T-helper 1 cell treated with Interleukin-12 subunit alpha and Interleukin-12 subunit beta and Interleukin-4 antibody, amounts not matched to agents 30 μg/mL and 1 μg/mL, for 36 hours (primary cell): ENCODE measurements around the gene DHRS1.

Experiments used
- H3K27ac Mint-ChIP-seq: one replicate; pipeline ENCODE4 v1.8.0; 2021; ENCODE audit warnings: mild to moderate bottlenecking, mixed read lengths
- H3K27me3 Mint-ChIP-seq: one replicate; pipeline ENCODE4 v1.8.0; 2021; ENCODE audit warnings: low read depth, mixed read lengths
- H3K36me3 Mint-ChIP-seq: one replicate; pipeline ENCODE4 v1.8.0; 2021; ENCODE audit warnings: low read depth, mixed read lengths
- H3K4me1 Mint-ChIP-seq: one replicate; pipeline ENCODE4 v1.8.0; 2021; ENCODE audit warnings: low read depth, mixed read lengths
- H3K4me3 Mint-ChIP-seq: one replicate; pipeline ENCODE4 v1.8.0; 2021; ENCODE audit warnings: mild to moderate bottlenecking, moderate library complexity, mixed read lengths
- H3K9me3 Mint-ChIP-seq: one replicate; pipeline ENCODE4 v1.8.0; 2021; ENCODE audit warnings: mixed read lengths

DHRS1 gene

DNA sequence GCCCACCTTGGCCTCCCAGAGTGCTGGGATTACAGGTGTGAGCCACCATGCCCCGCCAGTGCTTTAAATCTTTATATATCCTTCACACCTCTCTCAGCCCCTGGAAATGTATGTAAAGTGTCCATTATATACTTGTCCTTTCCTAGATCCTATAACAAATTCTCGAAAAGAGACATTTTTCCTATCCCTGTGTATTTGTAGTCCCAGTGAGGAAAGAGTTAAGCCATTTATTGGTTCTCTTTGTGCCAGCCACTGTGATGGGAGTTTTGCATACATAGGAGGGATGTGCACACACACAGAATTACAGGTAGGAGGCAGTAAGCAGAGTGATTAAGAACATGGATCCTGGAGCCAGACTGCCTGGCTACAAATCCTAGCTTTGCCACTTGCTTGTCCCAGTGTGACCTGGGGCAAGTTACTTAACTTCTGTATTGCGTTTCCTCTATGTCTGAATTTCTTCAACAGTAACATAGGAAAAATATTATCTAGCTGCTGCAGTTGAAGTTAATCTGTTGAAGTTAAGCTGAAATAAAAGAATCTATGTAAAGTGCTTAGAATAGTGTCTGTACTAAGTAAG is 26.1 kb downstream of the DHRS1 start:
- peak overlapping the region; percentile 41 for H3K4me3 Mint-ChIP-seq
- H3K27ac Mint-ChIP-seq, result peak overlapping the region; percentile 87
- H3K4me1 Mint-ChIP-seq, result peaks cover 47% of the 10 kb centered on the region
- H3K36me3 Mint-ChIP-seq, result peaks cover 12% of the 10 kb centered on the region
- no peaks in the 10 kb centered on the region for H3K9me3 Mint-ChIP-seq
- no peaks in the 10 kb centered on the region for H3K27me3 Mint-ChIP-seq

DNA sequence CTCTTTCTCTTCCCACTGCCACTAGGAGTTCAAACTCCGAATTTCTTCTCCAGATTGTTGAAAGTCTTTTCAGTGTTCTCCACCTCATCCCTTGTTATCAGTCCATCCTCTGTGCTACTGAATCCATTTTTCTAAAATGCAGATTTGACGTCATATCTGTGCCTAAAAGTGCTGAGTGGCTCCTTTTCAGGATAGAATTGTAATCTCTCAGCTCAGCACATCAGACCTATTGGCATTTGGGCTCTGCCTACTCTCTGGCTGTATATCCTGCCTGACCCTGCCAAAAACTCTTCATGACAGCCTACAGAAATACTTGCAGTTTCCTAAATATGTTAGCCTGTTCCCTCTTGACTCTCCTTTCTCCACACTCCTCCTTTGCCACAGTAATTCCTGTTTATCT is 27.1 kb downstream of the DHRS1 start:
- no peaks in the 10 kb centered on the region for H3K9me3 Mint-ChIP-seq
- peak overlapping the region; percentile 93 for H3K4me3 Mint-ChIP-seq
- H3K4me1 Mint-ChIP-seq, result peaks cover 44% of the 10 kb centered on the region
- H3K27me3 Mint-ChIP-seq, result no peaks in the 10 kb centered on the region
- H3K27ac Mint-ChIP-seq, result peak overlapping the region; percentile 96
- peaks cover 12% of the 10 kb centered on the region for H3K36me3 Mint-ChIP-seq

- peak overlapping the region; percentile 93 for H3K4me3 Mint-ChIP-seq
- peaks cover 15% of the 10 kb centered on the region for H3K36me3 Mint-ChIP-seq
- H3K27me3 Mint-ChIP-seq, result no peaks in the 10 kb centered on the region
- H3K27ac Mint-ChIP-seq, result peak overlapping the region; percentile 96
- no peaks in the 10 kb centered on the region for H3K9me3 Mint-ChIP-seq
- H3K4me1 Mint-ChIP-seq, result peaks cover 40% of the 10 kb centered on the region
Observed at GRCh38 chr14:24271834-24272263, 27.7 kb downstream of the DHRS1 start.

DNA sequence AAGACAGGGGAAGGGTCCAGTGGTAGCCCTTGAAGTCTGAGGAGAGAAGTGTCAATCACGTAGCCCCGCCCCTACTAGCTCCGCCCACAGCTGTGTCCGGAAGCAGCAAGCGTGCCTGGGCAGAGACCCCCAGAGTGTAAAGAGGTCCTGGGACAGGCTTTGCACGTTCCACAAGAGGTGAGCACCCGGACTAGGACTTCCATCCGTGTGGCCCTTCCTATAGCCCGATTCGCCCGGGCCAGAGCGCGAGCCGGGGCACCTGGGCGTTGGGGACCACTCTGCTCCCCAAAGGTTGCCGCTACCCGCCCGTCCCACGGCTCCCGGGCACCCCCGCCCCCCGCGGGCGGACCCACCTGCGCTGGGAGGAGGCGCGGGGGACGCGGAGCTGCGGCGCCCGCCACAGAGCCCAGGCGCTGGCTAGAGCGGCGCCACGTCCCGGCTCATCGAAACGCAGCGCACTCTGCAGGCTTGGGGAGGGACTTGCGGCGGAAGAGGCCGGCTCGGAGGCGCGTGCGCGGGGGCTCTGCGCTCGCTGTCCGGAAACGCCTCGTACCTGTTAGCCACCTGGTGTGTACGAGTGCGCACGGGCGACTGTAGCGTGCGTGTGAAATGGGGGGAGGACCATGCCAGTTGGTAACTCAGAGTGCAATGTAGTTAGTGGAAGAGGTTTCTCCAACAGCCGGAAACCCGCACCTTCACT is 28.3 kb downstream of the DHRS1 start, which contains the start of gene RABGGTA:
Gene RABGGTA, minus strand, starts transcription at position 464 of the 700 bp plus-strand sequence. CDS start 482 bp downstream, outside the sequence.
- Mint-ChIP-seq H3K27me3 (no peaks in the 10 kb centered on the region), H3K4me1 (peaks cover 39% of the 10 kb centered on the region), H3K27ac (peak within 1 kb of the TSS; percentile 96)

GRCh38 chr14:24270537-24271133 is 28.9 kb downstream of the DHRS1 start:
- peaks cover 24% of the 10 kb centered on the region for H3K36me3 Mint-ChIP-seq
- peak overlapping the region; percentile 95 for H3K27ac Mint-ChIP-seq
- H3K27me3 Mint-ChIP-seq, result no peaks in the 10 kb centered on the region
- peak overlapping the region; percentile 93 for H3K4me3 Mint-ChIP-seq
- peaks cover 39% of the 10 kb centered on the region for H3K4me1 Mint-ChIP-seq
- H3K9me3 Mint-ChIP-seq, result no peaks in the 10 kb centered on the region

More for the DNA sequence above, 28.3 kb downstream of the DHRS1 start, which contains the start of gene RABGGTA:
- Mint-ChIP-seq H3K4me3 (peak within 1 kb of the TSS; percentile 93), H3K36me3 (peaks cover 21% of the 10 kb centered on the region), H3K9me3 (no peaks in the 10 kb centered on the region)

DNA sequence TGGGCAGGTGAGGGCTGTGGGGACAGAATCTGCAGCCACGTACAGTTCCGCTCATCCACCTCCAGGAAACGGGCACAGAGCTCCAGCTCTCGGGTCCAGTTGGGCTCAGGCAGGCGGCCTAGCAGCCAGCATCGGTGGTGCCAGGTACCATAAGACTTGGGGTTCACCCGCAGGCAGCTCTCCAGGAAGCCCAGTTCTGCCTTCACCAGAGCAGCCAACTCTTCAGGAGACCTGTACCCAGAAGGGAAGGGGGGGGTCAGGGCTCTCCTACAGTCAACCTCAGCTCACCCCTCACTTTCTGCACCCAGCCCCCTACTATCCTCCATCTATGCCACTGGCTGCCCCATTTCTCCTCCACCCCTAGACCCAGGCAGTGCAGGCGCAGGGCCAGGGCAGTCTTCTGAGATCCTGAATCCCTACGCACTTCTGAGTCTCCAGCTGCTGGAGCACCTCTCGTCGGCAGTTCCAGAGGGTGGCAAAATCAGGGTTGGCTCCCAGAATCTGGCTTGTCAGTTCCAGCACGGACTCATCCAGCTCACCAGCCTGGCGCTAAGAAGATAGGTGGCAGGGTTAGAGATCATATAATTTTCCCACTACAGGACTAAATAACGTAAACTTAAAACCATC is 29.6 kb downstream of the DHRS1 start:
- Mint-ChIP-seq H3K9me3 (no peaks in the 10 kb centered on the region), H3K27ac (no peak overlapping the region), H3K4me1 (peaks cover 37% of the 10 kb centered on the region), H3K36me3 (peaks cover 24% of the 10 kb centered on the region), H3K4me3 (peak overlapping the region; percentile 26), H3K27me3 (no peaks in the 10 kb centered on the region)

GRCh38 chr14:24269368-24269767 is 30.2 kb downstream of the DHRS1 start:
- H3K4me1 Mint-ChIP-seq, result peaks cover 35% of the 10 kb centered on the region
- peaks cover 27% of the 10 kb centered on the region for H3K36me3 Mint-ChIP-seq
- H3K9me3 Mint-ChIP-seq, result no peaks in the 10 kb centered on the region
- no peak overlapping the region for H3K27ac Mint-ChIP-seq
- no peaks in the 10 kb centered on the region for H3K27me3 Mint-ChIP-seq
- H3K4me3 Mint-ChIP-seq, result no peak overlapping the region

GRCh38 chr14:24268225-24268624 is 31.4 kb downstream of the DHRS1 start:
- no peak overlapping the region for H3K27ac Mint-ChIP-seq
- peaks cover 24% of the 10 kb centered on the region for H3K4me1 Mint-ChIP-seq
- no peaks in the 10 kb centered on the region for H3K27me3 Mint-ChIP-seq
- H3K9me3 Mint-ChIP-seq, result no peaks in the 10 kb centered on the region
- H3K36me3 Mint-ChIP-seq, result peaks cover 27% of the 10 kb centered on the region
- H3K4me3 Mint-ChIP-seq, result no peak overlapping the region

- no peak overlapping the region for H3K4me3 Mint-ChIP-seq
- H3K36me3 Mint-ChIP-seq, result peaks cover 27% of the 10 kb centered on the region
Observed at GRCh38 chr14:24267516-24267915, 32.1 kb downstream of the DHRS1 start.

DNA sequence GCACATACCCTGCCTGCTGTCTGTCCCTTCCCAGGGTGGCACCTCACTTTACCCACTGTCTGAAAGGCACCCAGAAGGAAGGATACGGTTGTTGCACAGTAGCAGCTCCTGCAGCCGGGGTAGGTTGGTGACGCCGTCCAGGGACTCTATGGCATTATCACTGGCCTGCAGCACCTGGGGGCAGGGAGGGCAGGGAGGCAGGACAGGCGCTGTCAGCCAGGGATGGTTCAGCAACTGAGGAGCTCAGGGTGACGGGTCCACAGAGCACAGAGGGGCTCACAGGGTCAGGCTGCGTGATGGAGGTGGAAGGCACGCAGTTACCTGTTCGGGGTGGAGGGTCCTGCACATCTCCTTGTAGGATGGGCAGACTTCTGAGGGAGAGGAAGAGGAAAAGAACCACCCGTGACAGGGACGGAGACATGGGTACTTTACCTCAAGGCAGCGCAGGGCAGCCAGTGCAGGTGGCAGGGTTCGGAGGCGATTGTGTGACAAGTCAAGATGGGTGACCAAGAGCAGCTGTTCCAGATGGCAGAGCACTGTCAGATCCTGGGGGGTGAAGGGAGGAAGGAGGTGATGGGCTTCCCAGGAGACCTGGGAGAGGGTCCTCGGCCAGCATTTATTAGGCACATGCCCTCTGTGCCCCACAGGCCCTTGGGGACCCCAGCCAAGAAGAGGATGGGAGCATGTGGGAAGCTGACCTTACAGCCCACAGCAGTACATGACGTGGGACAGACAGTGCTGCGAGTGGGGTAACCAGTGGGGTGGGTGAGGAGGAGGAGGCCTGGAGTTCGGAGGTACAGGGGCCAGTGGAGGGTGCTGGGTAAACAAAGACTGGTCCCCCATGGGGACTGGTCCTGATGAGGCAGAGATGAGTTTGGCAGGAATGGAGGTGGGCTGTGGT is 33.0 kb downstream of the DHRS1 start:
- Mint-ChIP-seq H3K27me3 (no peaks in the 10 kb centered on the region), H3K27ac (no peak overlapping the region), H3K4me1 (peaks cover 11% of the 10 kb centered on the region), H3K9me3 (no peaks in the 10 kb centered on the region), H3K4me3 (no peak overlapping the region), H3K36me3 (peaks cover 24% of the 10 kb centered on the region)

More at GRCh38 chr14:24267516-24267915, 32.1 kb downstream of the DHRS1 start:
- H3K27ac Mint-ChIP-seq, result no peak overlapping the region
- no peaks in the 10 kb centered on the region for H3K9me3 Mint-ChIP-seq
- H3K27me3 Mint-ChIP-seq, result no peaks in the 10 kb centered on the region
- peaks cover 20% of the 10 kb centered on the region for H3K4me1 Mint-ChIP-seq

DNA sequence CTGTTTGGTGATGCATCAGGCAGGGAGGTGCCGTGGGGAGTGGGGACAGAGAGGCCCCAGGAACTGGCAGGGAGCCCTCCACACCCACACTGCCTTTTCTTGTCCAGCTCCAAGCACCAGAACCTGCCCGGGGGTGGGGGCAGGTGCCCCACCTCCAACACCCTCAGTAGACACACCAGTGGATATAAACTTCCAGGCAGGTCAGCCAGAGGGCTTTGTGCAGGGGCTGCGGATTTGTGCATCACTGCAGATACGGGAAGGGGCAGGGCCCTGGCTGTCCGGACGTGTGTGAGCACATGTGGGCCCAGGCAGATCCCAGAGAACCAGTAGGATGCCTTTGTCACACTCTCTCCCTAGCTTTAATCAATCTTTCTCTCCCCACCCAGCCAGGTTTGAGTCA is 35.3 kb downstream of the DHRS1 start:
- H3K36me3 Mint-ChIP-seq, result peaks cover 21% of the 10 kb centered on the region
- no peaks in the 10 kb centered on the region for H3K4me1 Mint-ChIP-seq
- H3K9me3 Mint-ChIP-seq, result no peaks in the 10 kb centered on the region
- H3K27me3 Mint-ChIP-seq, result no peaks in the 10 kb centered on the region
- no peak overlapping the region for H3K27ac Mint-ChIP-seq
- no peak overlapping the region for H3K4me3 Mint-ChIP-seq

DNA sequence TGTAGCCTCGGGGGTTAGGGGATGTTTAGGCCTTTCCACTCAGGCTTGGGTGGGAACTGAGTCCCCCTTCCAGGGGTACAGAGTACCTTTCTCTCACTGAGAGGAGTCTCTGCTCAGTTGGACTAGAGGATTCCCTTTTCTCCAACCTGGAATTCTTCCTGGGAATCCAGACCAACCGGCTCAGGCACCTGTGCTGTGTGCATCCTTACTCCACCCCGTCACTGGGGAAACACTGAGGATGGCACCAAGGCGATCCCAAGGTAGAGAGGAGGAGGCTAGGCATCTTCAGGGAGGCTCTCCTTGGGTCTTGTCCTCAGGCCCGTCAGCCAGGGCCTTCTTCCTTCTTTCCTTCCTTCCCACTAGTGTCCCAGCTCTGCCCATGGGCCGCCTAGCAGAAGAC is 35.7 kb downstream of the DHRS1 start:
- no peaks in the 10 kb centered on the region for H3K27me3 Mint-ChIP-seq
- H3K4me3 Mint-ChIP-seq, result no peak overlapping the region
- no peak overlapping the region for H3K27ac Mint-ChIP-seq
- peaks cover 17% of the 10 kb centered on the region for H3K36me3 Mint-ChIP-seq
- H3K4me1 Mint-ChIP-seq, result no peaks in the 10 kb centered on the region
- H3K9me3 Mint-ChIP-seq, result no peaks in the 10 kb centered on the region

GRCh38 chr14:24262821-24263733 is 36.5 kb downstream of the DHRS1 start, which contains the start of gene TGM1:
Gene TGM1, minus strand, starts transcription at chr14:24263177. Its CDS starts 825 bp downstream, at chr14:24262352.
- no peaks in the 10 kb centered on the region for H3K9me3 Mint-ChIP-seq
- H3K27me3 Mint-ChIP-seq, result no peaks in the 10 kb centered on the region
- H3K36me3 Mint-ChIP-seq, result peaks cover 17% of the 10 kb centered on the region
- H3K4me1 Mint-ChIP-seq, result no peaks in the 10 kb centered on the region
- no peak within 1 kb of the TSS for H3K27ac Mint-ChIP-seq
- H3K4me3 Mint-ChIP-seq, result no peak within 1 kb of the TSS
